H9 (cell line): Measurements from ENCODE around the gene POLA1. TPM values are rescaled to one million over a fixed set of nuclear protein-coding genes. Genes with fewer than 3 reads are reported as not detected.

ENCODE experiments used
- DNase-seq: peaks from one replicate; pipeline ENCODE4 v3.0.0-alpha.2; 2017
- H2AFZ ChIP-seq: one replicate; pipeline ENCODE4 v1.6.1; 2013; ENCODE audit warnings: mild to moderate bottlenecking, low read length, control low read depth, moderate library complexity
- H2AK5ac ChIP-seq: 2 replicates; pipeline ENCODE4 v1.6.1; 2013; ENCODE audit warnings: low read length, control low read depth, mixed read lengths; ENCODE audit not compliant: insufficient read length
- H2BK120ac ChIP-seq: one replicate; pipeline ENCODE4 v1.6.1; 2013; ENCODE audit warnings: low read depth, mild to moderate bottlenecking, low read length, control low read depth, inconsistent platforms; ENCODE audit not compliant: poor library complexity, severe bottlenecking
- H2BK12ac ChIP-seq: 2 replicates; pipeline ENCODE4 v1.6.1; 2013; ENCODE audit warnings: low read length, control low read depth, mixed read lengths, low read depth; ENCODE audit not compliant: insufficient read length
- H2BK15ac ChIP-seq: 2 replicates; pipeline ENCODE4 v1.6.1; 2013; ENCODE audit warnings: low read depth, low read length, control low read depth
- H2BK20ac ChIP-seq: one replicate; pipeline ENCODE4 v1.6.1; 2013; ENCODE audit warnings: low read depth, mild to moderate bottlenecking, low read length, control low read depth, inconsistent platforms; ENCODE audit not compliant: poor library complexity, severe bottlenecking
- H2BK5ac ChIP-seq: 2 replicates; pipeline ENCODE4 v1.6.1; 2013; ENCODE audit warnings: low read length, control low read depth, mixed read lengths; ENCODE audit not compliant: insufficient read length
- H3K14ac ChIP-seq: 2 replicates; pipeline ENCODE4 v1.6.1; 2013; ENCODE audit warnings: low read length, control low read depth; ENCODE audit not compliant: insufficient read depth
- H3K18ac ChIP-seq: 2 replicates; pipeline ENCODE4 v1.6.1; 2013; ENCODE audit warnings: low read depth, mild to moderate bottlenecking, mixed read lengths, low read length, control low read depth; ENCODE audit not compliant: insufficient read length
- H3K23ac ChIP-seq: 2 replicates; pipeline ENCODE4 v1.6.1; 2013; ENCODE audit warnings: low read length, control low read depth, mixed read lengths, low read depth; ENCODE audit not compliant: insufficient read length
- H3K23me2 ChIP-seq: 2 replicates; pipeline ENCODE4 v1.6.1; 2013; ENCODE audit warnings: low read depth, mild to moderate bottlenecking, mixed read lengths, low read length, control low read depth; ENCODE audit not compliant: insufficient read length, poor library complexity, severe bottlenecking
- H3K27ac ChIP-seq: 2 replicates; pipeline ENCODE4 v1.5.1; 2013; ENCODE audit warnings: low read length, control low read depth, mixed read lengths, low read depth; ENCODE audit not compliant: insufficient read length
- H3K27me3 ChIP-seq: 2 replicates; pipeline ENCODE4 v1.6.1; 2013; ENCODE audit warnings: low read length, control low read depth, inconsistent platforms; ENCODE audit not compliant: insufficient read depth
- H3K4ac ChIP-seq: 2 replicates; pipeline ENCODE4 v1.6.1; 2013; ENCODE audit warnings: low read depth, mild to moderate bottlenecking, control low read depth, inconsistent platforms, low read length, moderate library complexity
- H3K4me1 ChIP-seq: 2 replicates; pipeline ENCODE4 v1.6.1; 2013; ENCODE audit warnings: low read length, control low read depth, inconsistent platforms; ENCODE audit not compliant: insufficient read depth
- H3K4me2 ChIP-seq: 2 replicates; pipeline ENCODE4 v1.6.1; 2013; ENCODE audit warnings: low read length, control low read depth, mixed read lengths; ENCODE audit not compliant: insufficient read length, insufficient read depth
- H3K56ac ChIP-seq: 2 replicates; pipeline ENCODE4 v1.6.1; 2013; ENCODE audit warnings: low read depth, mild to moderate bottlenecking, mixed read lengths, low read length, control low read depth; ENCODE audit not compliant: insufficient read length
- H3K79me1 ChIP-seq: 2 replicates; pipeline ENCODE4 v1.6.1; 2013; ENCODE audit warnings: low read depth, mild to moderate bottlenecking, moderate library complexity, low read length, control low read depth, inconsistent platforms; ENCODE audit not compliant: insufficient read depth, poor library complexity, severe bottlenecking
- H3K79me2 ChIP-seq: 2 replicates; pipeline ENCODE4 v1.6.1; 2013; ENCODE audit warnings: low read length, control low read depth, inconsistent platforms; ENCODE audit not compliant: insufficient read depth
- H3K9ac ChIP-seq: 2 replicates; pipeline ENCODE4 v1.6.1; 2013; ENCODE audit warnings: low read length, control low read depth, mixed read lengths; ENCODE audit not compliant: insufficient read length; ENCODE audit errors: extremely low read depth
- H3K9me3 ChIP-seq: one replicate; pipeline ENCODE4 v1.6.1; 2013; ENCODE audit warnings: low read depth, low read length, inconsistent platforms; ENCODE audit not compliant: control insufficient read depth
- H3T11ph ChIP-seq: one replicate; pipeline ENCODE4 v1.6.1; 2013; ENCODE audit warnings: mild to moderate bottlenecking, low read length, control low read depth, inconsistent platforms
- H4K20me1 ChIP-seq: one replicate; pipeline ENCODE4 v1.6.1; 2013; ENCODE audit not compliant: control insufficient read depth, insufficient read length, insufficient read depth
- H4K5ac ChIP-seq: 2 replicates; pipeline ENCODE4 v1.6.1; 2013; ENCODE audit warnings: low read depth, mild to moderate bottlenecking, mixed read lengths, low read length, control low read depth; ENCODE audit not compliant: insufficient read length
- H4K8ac ChIP-seq: replicated peaks from 2 replicates; pipeline ENCODE4 v1.6.1; 2013; ENCODE audit warnings: low read length, control low read depth, mixed read lengths, low read depth; ENCODE audit not compliant: insufficient read length
- H4K91ac ChIP-seq: 2 replicates; pipeline ENCODE4 v1.6.1; 2013; ENCODE audit warnings: low read depth, mild to moderate bottlenecking, moderate library complexity, mixed read lengths, low read length, control low read depth; ENCODE audit not compliant: insufficient read length
- H3K27ac Mint-ChIP-seq, 3 experiments: 2 replicates in 2 of 3; 3 replicates in 1 of 3; pipeline ENCODE4 v1.8.0; 2020 to 2021; ENCODE audit warnings: mixed read lengths in 3 of 3, mild to moderate bottlenecking in 1 of 3, moderate library complexity in 1 of 3
- H3K27me3 Mint-ChIP-seq: 2 replicates; pipeline ENCODE4 v1.8.0; 2021; ENCODE audit warnings: low read depth, mild to moderate bottlenecking, moderate library complexity, mixed read lengths
- H3K36me3 Mint-ChIP-seq, 3 experiments: 2 replicates in 2 of 3; 3 replicates in 1 of 3; pipeline ENCODE4 v1.8.0; 2020 to 2021; ENCODE audit warnings: low read depth in 3 of 3, mixed read lengths in 3 of 3; ENCODE audit not compliant: insufficient read depth in 1 of 3
- H3K4me1 Mint-ChIP-seq, 2 experiments: 2 replicates each; pipeline ENCODE4 v1.8.0; 2020; ENCODE audit warnings: mixed read lengths in 2 of 2
- H3K4me3 Mint-ChIP-seq, 2 experiments: 2 replicates in 1 of 2; 3 replicates in 1 of 2; pipeline ENCODE4 v1.8.0; 2020 to 2021; ENCODE audit warnings: mild to moderate bottlenecking in 2 of 2, mixed read lengths in 2 of 2, moderate library complexity in 1 of 2
- H3K9me3 Mint-ChIP-seq, 2 experiments: 2 replicates in 1 of 2; 3 replicates in 1 of 2; pipeline ENCODE4 v1.8.0; 2020; ENCODE audit warnings: mild to moderate bottlenecking in 2 of 2, mixed read lengths in 2 of 2, moderate library complexity in 1 of 2
- total RNA-seq: library from RNA; stranded (reverse); gene quantifications from 2 replicates; pipeline ENCODE4 v1.2.1, GENCODE V29; 2021
- TF ChIP-seq, protein P1 (sequence below): fragments of 200-600 bp; sonication (generic); conservative IDR thresholded peaks from 3 replicates; pipeline ENCODE4 v1.8.0; 2021; ENCODE audit warnings: antibody characterized with exemption, mild to moderate bottlenecking

The POLA1 gene
- total RNA-seq, 1 experiment from 2014 or later: 60.2 TPM

- Histone ChIP-seq H3T11ph (no peak overlapping the region), H3K23me2 (no peaks in the 10 kb centered on the region), H3K79me1 (no peaks in the 10 kb centered on the region), H4K8ac (no peak overlapping the region), H3K4me2 (no peak overlapping the region), H3K9ac (no peak overlapping the region), H4K20me1 (no peaks in the 10 kb centered on the region), H3K79me2 (no peaks in the 10 kb centered on the region), H2BK20ac (no peak overlapping the region), H3K4ac (no peak overlapping the region), H3K18ac (no peak overlapping the region), H4K5ac (no peak overlapping the region), H3K14ac (no peak overlapping the region), H3K27ac (no peak overlapping the region), H2BK12ac (no peak overlapping the region), H2BK5ac (no peak overlapping the region), H3K27me3 (no peaks in the 10 kb centered on the region; the same call in 1 of the 2 replicates), H3K4me1 (no peaks in the 10 kb centered on the region; the same call in 1 of the 2 replicates), H2AK5ac (no peak overlapping the region), H3K56ac (no peak overlapping the region), H2AFZ (no peak overlapping the region), H3K9me3 (no peaks in the 10 kb centered on the region), H2BK120ac (no peak overlapping the region), H4K91ac (no peak overlapping the region), H3K23ac (no peak overlapping the region), H2BK15ac (no peak overlapping the region)
- Mint-ChIP-seq H3K27ac (no peak overlapping the region), H3K4me3 (no peak overlapping the region), H3K36me3 (no peaks in the 10 kb centered on the region), H3K27me3 (peaks cover 4% of the 10 kb centered on the region; the same call in 1 of the 2 replicates), H3K9me3 (no peaks in the 10 kb centered on the region), H3K4me1 (peaks cover 22 to 25% of the 10 kb centered on the region in 2 experiments)
- TF ChIP-seq, protein P1, sequence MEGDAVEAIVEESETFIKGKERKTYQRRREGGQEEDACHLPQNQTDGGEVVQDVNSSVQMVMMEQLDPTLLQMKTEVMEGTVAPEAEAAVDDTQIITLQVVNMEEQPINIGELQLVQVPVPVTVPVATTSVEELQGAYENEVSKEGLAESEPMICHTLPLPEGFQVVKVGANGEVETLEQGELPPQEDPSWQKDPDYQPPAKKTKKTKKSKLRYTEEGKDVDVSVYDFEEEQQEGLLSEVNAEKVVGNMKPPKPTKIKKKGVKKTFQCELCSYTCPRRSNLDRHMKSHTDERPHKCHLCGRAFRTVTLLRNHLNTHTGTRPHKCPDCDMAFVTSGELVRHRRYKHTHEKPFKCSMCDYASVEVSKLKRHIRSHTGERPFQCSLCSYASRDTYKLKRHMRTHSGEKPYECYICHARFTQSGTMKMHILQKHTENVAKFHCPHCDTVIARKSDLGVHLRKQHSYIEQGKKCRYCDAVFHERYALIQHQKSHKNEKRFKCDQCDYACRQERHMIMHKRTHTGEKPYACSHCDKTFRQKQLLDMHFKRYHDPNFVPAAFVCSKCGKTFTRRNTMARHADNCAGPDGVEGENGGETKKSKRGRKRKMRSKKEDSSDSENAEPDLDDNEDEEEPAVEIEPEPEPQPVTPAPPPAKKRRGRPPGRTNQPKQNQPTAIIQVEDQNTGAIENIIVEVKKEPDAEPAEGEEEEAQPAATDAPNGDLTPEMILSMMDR: no peak
- DNase-seq: no peak
Measured at GRCh38 chrX:24661292-24661691, 32.4 kb upstream of the POLA1 start.
